ENCODE results near the gene SRRM4.

GRCh38 chr12:119176267-119177055, 195.1 kb downstream of the SRRM4 start:
- TF ChIP-seq TEAD4 (CRISPR knock-in tag; IDR thresholded peaks at IDR 0.05): no peak
- no peak for TF ChIP-seq CTCF (IDR thresholded peaks at IDR 0.05)
- no peak for TF ChIP-seq FOXP1 (CRISPR knock-in tag; IDR thresholded peaks at IDR 0.05; ENCODE audit: borderline replicate concordance)
- no peak for TF ChIP-seq ATF2 (CRISPR knock-in tag; IDR thresholded peaks at IDR 0.05; ENCODE audit: borderline replicate concordance, low read depth)
- no peak for TF ChIP-seq ATF3 (CRISPR knock-in tag; conservative IDR thresholded peaks at IDR 0.05)
- TF ChIP-seq ETV6 (CRISPR knock-in tag; IDR thresholded peaks at IDR 0.05): no peak
- no peak for TF ChIP-seq ZBTB21 (CRISPR knock-in tag; IDR thresholded peaks at IDR 0.05; ENCODE audit: borderline replicate concordance)
- no peak for TF ChIP-seq ZNF512 (CRISPR knock-in tag; IDR thresholded peaks at IDR 0.05; ENCODE audit: borderline replicate concordance)

Measured in WTC11 (cell line).